Stimulated activated CD4-positive, alpha-beta T cell treated with anti-CD3 and anti-CD28 coated beads, Interleukin-12 subunit alpha, Interleukin-12 subunit beta, amount 100 ng/mL, for 4 hours (primary cell): ENCODE results near the gene LDLRAD4.

Experiments used
- DNase-seq: peaks from one replicate; pipeline ENCODE4 v3.0.0-alpha.2; 2020

LDLRAD4 gene

DNA sequence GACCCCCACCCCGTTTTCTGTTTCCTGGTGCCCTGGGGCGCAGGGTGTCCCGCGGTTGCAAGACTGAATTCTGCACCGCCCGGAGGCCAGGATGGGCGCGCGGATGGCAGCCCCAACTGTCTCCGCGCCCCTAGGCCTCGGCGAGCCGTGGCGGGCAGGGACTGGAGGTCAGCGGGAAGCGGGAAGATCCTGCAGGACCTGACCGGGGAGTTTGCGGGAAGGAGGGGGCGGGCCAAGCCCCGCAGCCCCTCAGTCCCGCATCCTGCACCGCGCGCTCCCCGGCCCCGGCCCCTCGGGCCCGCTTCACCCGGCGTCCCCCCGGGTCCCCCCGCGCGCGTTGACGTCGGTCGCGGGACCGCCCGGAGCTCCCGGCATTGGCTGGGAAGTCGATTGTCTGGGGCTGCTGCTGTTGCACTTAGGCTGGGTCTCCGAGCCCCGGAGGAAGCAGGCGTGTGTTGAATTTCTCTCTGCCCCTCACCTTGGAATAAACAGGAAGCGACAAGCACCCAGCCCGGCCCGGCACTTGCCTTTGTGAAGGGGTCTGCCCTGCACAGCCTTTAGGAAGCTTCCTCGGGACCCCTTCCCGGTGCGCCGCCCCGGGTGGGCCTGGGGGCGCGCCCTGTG lies at the start of gene LDLRAD4:
Gene LDLRAD4, plus strand, starts transcription at position 393 of the 624 bp plus-strand sequence.
- DNase-seq, result peak; percentile 29

DNA sequence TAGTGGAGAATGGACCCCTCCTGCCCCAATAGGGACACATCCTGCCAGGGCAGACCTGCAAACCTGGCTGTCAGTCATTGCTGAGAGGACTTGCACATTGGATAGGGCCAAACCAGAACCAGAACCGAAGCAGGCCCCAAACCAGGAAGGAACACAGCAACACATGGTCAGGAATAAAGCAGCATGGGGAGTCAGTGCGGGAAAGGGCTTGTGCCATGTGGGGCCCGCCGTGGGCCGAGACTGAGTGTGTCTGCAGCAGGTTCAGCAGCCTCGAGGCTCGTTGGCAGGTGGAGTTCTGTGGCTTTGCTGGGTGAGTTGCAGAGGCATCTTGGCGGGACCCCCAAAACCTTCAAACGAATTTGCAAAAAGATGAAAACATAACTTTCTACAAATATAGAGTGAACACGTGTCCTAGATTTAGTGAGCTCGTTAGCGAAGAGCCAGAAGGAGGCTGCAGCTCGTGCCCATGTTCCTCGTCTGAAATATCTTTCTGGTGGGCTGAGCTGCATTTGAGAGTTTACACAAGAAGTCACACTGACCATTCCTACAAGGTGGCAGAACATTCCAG lies 44.9 kb upstream of the LDLRAD4 start:
- no peak for DNase-seq

DNA sequence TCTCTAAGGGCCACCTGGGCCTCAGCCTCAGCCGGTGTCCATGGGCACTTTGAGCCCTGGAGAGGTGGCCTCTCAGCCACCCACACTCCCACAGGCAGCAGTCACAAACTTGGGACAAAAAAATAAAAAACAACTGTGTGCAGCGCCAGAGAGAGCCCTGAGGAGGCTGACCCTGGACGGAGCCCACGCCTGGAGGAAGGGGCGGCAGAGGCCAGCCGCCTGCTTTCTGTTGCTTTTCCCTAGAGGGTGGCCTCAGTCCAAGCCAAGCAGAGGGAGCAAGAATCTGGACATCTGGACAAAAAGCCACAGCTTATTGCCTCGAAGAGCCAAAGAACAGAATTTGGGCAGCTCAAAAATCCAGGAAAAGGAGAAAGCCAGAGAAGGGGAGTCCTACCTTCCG lies 43.3 kb upstream of the LDLRAD4 start:
- no peak for DNase-seq

DNA sequence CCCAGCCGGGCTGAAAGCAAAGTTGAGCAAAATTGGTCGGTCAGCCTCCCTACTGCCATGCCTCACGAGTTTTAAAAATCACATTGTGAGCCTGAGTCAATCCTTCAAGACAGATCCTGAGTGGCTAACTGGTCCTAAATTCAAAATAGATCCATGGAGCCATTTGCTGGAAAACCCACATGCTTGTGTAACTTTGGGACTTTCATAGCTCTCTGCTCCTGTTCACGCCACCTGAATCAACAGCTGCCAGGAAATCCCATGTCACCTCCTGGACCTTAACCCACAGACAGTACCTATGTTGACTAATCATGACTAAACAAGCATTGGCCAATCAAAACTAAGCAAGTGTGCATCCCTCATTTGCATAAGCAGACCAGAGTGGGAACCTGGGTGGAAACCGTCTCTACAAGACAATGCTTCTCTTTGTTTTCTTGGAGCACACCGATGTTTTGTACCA lies 42.8 kb upstream of the LDLRAD4 start:
- DNase-seq, result no peak

DNA sequence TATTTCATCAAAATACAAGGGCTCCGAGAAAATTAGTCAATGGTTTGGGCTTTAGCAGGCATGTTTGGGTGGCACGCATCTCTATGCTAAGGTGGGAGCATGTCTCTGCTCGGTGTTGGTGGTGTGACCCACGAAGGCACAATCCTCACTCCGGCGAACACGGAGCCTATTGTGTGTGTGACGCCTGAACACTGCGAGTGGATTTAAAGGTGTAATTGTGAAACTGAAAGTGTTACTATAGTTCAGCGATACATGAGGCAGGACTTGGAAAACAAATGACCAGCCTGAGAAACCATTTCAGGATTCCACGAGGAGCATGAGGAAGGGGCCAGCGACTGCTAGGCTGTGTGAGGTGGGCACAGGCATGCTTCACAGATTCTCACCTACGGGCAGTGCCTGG lies 41.7 kb upstream of the LDLRAD4 start:
- no peak for DNase-seq

DNA sequence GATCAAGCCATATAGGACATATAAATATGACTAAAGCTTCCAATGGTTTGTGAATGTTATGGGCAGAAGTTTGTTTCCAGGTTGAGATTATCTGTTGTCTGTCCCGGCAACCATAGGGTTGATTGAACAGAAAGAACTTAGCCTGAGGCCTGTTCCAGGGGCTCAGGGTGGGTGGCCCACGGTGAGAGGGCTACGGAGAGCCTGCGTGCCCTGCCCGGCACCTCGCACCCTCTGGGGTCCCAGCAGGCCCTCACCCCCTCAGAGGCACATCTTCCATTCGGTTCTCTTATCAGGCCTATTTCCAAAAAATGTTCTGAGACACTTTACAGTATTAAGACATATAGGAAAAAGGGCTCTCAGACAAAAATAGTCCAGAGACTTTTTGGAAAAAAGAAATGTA lies 40.4 kb upstream of the LDLRAD4 start:
- DNase-seq, result no peak

DNA sequence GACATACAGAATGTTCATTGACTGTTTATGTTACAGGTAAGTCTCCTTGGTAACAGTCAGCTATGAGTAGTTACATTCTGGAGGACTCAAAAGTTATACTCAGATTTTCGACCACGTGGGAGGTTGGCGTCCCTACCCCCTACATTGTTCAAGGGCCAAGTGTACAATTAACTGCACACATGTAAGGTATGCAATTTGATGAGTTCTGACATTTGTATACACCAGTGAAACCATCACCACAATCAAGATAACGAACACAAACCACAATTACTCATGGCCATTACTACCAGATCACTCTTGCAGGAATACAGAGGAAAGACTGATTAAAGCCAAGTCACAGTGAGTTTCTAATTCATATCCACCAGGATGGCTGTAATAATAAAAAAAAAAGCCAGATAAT lies 39.6 kb upstream of the LDLRAD4 start:
- no peak for DNase-seq

DNA sequence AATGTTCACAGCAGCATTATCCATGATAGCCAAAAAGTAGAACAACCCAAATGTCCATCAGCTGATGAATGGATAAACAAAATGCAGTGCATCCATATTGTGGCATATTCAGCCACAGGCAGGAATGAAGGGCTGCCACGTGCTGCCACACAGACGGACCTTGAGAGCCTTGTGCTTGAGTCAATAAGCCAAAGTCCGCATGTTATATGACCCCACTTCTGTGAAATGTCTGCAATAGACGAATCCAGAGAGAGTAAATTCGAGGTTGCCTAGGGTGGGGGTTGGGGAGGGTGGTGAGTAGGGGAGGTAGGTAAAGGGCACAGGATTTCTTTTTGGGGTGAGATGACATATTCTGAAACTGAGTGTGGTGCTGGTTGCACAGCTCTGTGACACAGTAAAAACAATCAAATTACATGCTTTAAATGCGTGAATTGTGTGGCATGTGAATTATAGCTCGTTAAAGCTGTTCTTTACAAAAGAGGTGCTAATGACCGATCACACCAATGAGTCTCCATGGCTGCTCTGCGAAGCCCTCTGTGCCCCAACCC lies 38.9 kb upstream of the LDLRAD4 start:
- no peak for DNase-seq

DNA sequence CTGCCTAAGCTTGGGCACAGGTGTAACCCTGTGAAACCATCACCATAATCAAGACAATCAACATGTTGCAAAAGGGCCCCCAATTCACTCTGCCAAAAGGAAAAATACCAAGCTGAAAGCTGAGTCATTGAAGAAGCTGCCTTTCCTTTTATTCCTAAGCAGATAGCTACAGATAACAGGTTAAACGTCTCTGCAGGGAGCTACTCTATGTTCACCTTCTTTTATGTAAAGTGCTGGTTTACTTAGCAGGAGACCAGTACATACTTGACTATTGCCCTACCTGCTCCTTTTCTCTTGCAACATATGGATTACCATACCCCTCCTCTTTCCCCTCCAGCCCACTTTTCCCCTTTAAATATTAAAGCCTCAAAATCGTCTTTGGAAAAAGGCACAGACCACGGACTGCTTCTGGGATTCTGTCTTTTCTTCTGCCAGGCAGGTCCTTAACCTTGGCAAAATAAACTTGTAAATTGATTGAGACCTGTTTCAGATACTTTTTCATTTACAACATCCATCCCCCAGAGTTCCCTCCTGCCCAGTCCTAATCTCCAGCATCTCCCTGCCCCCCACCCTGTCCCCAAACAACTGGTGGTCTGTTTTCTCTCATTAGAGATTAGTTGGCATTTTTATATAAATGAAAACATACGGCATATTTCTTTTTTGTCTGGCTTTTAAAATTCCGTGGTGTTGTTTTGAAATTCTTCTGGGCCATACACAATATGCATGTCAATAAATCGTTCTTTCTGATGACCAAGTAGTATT lies 37.8 kb upstream of the LDLRAD4 start:
- DNase-seq, result no peak

DNA sequence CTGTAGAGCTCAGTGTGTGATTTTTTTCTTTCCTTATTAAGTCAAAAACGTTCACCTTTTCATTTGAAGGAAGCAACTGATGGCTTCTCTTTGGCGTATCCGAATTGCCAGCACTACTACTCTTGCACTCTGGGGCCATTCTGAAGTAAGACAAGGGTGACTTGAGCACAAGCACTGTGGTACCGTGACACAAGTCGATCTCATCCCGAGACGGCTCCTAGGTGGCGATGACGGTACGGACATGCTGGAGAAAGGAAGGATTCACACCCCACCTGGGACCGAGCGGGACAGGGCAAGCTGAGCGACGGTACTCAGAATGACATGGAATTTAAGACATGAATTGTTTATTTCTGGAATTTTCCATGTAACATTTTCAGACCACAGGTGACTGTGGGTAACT lies 36.8 kb upstream of the LDLRAD4 start:
- DNase-seq, result no peak

DNA sequence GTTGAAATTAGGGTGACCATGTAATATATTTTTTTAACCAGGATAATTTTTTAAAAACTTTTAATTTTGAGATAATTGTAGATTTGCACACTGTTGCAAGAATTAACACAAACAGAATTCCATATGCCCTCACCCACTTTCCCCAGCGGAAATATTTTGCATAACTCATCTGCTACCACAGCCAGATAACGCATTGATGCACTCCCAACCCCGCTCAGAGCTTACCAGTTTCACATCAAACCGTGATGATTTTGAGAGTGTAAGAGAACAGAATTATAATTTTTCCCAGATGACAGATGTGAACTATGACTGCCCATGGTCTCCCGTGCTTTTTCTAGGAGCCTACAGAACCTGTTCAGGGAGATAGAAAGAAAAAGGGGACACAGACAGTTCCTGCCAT lies 35.2 kb upstream of the LDLRAD4 start:
- no peak for DNase-seq

DNA sequence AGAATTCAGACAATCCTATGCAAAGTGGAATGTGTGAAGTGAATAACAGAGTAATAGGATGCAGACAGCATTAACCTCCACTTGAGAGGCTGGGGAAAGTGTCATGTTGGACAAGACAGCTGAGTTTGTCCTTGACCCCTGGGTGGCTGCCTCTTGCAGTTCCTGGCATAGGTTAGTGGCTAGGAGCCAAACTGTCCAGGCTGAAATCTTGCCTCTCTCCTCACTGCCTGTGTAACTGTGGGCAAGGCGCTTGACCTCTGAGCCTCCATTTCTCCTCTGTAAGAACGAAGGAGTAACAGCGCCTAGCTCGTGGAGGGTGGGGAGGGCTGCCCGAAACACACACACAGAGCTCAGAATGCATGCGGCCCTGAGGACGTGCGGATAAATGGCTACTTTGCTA lies 34.8 kb upstream of the LDLRAD4 start:
- no peak for DNase-seq

DNA sequence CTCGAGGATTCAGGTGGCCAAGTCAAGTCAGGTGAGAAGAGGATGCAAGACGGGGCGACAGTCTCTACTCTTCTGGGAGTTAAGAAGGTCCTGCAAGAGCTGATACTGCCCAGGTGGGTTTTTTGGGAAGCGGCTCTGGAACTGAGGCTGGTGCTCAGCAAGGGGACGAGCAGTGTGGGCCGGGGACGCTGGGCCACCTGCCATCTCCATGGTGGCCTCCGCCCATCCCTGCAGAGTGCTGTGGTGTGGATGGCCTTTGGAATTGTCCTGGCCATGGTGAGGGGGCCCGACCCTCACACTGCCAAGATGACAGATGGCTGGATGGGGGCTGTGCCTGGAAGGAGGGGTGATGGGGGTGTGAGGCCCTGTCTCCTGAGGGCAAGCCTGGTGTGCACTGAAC lies 34.2 kb upstream of the LDLRAD4 start:
- no peak for DNase-seq

DNA sequence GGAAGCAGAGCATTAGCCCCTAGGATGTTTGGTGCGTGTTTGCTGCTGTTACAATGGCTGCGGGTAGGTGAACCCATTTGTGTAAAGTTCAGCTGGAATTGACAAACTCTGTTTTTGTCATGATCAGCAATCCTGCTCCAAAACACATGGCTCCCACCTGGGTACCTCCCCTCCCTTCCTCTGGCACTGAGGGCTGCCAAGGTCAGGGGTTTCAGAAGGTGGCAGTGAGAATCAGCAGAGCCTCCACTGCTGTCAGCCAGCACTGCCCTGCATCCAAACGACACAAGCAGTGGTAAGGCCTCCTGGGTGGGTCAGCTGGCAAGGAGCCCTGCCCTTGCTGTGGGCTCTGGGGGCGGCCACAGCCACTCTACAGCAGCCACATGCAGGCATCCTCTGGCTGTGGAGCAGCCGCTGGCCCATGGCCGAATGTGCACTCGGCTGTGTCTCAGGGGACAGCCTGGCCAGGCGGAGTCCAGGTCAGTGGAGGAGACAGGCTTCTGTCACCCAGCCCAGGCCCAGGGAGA lies 32.8 kb upstream of the LDLRAD4 start:
- no peak for DNase-seq

DNA sequence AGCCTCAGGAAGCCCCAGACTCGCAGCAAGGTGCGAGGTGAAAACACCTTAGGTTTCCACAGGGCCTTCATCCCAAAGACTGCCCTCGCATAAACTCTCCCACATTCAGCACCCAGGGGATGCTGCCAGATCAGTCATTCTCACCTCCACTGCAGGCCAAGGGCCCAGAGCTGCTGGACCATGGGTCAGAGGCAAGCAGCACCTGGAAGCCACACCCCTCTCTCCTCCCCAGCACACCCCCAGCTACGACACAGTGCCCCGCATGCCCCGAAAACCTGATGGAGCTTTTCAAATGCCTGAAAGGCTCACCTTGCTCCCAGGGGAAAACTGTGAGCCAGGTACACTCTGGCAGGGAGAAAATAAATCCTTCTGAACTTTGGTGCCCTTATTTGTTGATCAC lies 31.9 kb upstream of the LDLRAD4 start:
- no peak for DNase-seq

DNA sequence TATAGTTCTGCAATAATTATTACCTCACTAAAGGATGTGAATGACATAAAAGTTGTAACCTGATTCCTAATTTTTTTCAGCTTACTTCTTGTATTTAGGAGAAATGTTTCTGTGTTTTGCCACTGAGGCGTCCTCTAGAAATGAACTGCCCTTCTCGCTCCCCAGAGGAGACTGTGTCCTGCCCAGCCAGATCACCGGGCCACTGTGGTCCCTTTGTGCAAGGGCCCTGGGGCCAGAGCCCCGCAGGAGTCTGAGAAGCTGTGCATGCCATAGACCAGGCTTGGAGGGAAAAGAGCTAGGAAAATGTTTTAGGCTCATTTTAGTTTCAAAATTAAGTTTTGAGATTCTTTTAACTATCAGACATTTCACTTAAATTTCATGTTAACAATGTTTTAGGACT lies 31.1 kb upstream of the LDLRAD4 start:
- no peak for DNase-seq

DNA sequence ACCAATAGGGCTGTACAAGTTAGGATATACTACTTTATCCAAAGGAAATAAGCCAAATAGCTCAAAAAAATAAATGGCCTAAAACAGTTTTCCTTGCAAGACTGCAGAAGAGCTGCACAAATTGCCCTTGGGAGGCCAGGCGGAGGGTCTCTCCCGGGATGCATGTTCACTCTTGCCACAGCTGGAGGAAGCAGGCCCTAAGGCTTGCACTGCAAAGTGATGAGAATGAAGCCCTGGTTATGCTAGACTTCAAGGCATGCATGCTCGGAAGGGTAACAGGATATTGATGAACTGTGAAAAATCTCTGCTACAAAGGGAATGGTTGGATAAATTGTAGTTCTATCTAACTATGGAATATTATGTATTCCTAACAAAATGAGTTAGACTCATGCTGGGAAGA lies 27.5 kb upstream of the LDLRAD4 start:
- no peak for DNase-seq

DNA sequence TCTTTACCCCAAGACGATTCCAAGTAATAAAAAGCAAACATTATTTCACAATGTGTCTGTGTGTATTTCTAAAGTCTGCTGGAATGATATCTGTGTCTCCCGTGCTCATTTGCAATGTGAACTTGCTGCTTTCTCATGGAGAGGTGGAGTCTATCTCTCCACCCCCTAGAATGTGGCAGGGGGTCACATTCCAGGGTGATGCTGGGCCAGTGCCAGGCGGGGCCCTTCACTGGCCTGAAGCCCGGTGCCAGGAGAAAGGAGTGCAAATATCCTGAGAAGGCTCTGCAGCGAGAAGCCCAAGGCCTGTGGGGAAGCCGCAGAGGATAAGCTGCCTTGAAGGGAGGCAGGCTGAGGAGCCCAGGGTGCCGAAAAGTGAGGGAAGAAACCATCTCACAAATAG lies 26.8 kb upstream of the LDLRAD4 start:
- no peak for DNase-seq

DNA sequence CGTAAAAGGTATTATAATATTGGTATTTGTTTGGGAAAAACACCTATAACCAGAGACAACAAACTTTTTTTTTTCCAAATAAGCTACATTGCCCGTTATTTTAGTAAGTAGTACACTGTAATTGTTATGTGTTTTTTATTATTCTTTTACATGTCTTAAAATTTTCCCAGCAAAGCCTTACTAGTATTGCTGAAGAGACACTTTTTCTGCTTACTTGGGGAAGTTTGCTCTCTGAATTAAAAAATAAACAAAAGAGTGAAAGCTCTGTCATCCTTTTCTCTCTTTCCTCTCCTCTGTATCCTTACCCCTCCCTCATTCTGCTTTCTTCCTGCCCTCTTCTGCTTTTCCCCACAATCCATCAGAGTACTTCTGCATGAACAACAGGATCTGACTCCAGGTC lies 25.6 kb upstream of the LDLRAD4 start:
- DNase-seq, result no peak

DNA sequence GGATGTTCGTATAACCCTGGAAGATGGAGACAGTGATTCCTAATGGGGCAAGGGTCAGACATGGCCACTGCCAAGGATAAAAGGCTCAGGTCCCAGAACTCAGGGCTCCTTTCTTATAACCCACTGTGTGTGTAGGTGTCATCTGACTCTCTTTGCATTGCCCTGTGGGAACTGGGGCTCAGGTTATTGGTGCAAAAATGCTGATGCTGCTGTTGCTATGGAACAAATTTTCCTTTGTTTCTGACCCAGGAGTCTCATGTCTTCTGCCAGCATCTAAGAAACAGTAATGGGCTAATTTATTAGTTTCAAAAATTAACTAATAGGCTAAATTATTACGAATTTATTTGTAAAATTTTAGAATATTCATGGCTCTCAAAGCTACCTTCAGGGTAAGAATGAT lies 24.3 kb upstream of the LDLRAD4 start:
- no peak for DNase-seq

DNA sequence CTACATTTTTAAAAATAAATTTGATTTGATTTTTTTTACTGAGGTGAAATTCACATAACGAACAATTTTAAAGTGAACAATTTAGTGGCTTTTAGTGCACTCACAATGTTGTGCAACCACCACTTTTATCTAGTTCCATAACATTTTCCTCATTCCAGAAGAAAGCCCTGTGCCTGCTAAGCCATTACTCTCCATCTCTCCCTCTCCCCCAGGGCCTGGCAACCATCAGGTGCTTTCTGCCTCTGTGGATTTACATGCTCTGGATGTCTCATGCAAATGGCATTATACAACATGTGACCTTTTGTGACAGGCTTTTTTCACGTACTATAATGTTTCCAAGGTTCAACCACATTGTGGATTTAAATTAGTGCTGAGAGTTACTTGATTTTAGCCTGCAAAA lies 19.9 kb upstream of the LDLRAD4 start:
- DNase-seq, result no peak

DNA sequence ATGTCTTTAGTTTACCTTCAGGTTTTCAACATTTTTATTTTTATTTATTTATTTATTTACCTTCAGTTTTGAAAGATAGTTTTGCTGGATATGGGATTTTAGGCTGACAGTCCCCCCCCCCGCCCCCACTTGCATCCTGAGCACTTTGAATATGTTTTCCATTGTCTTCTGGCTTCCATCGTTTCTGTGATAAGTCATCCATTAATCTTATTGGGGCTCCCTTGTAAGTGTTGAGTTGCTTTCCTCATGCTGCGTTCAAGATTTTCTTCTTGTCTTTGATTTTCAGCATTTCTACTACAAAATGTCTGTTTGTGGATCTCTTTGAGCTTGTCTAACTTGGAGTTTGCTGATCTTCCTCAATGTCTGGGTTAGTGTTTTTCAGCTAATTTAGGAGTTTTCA lies 19.4 kb upstream of the LDLRAD4 start:
- no peak for DNase-seq

DNA sequence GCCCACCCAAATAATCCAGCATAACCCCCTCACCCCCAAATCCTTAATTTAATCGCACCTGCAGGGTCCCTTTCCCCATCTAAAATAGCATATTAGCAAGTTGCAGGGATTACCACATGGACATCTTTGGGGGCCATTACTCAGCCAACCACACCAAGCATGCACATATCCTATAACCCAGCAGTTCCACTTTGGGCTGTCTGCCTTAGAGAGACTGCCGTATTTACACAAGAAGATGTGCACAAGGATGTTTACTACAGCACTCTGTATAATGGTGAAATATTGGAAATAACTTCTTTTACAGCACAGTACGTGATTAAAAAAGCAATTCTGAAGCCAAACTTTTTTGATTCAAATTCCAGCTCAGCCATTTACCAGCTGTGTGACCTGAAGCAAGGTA lies 17.3 kb upstream of the LDLRAD4 start:
- no peak for DNase-seq

DNA sequence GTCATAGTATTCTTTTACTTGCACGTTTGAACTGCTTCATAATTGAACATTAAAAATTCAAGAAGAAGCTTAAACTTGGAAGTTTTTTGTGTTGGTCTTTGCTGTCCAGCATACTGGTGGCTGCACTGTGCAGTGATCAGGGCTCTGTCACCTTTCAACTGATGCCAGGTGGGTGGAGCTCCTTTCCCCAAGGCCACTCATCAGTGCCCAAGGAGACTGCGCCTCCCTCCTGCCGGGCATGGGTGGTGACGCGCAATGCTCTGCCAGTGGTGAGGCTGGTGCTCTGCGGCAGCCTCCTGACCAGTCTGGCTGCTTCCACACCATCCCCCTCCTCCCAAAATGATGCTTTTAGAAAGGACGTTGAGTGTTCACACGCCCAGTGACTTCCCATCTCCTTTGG lies 16.0 kb upstream of the LDLRAD4 start:
- DNase-seq, result no peak
